Thoracic aorta (tissue), 2 donors: ENCODE results near the gene GUCA2A. TPM values are rescaled to one million over a fixed set of nuclear protein-coding genes. Genes with fewer than 3 reads are reported as not detected.

Experiments
- ATAC-seq: fragments of 150-250 bp; one replicate; pipeline ENCODE4 v1.8.0; 2017; ENCODE audit warnings: low read depth; ENCODE audit not compliant: insufficient number of reproducible peaks, low FRiP score
- DNase-seq: peaks from one replicate; pipeline ENCODE4 v3.0.0-alpha.2; 2020; ENCODE audit warnings: low spot score
- H3K27ac ChIP-seq, 2 donors: fragments of 200-600 bp; sonication (generic); 1 replicate in 1 of 2; 2 replicates in 1 of 2; pipeline ENCODE4 v1.5.1; 2016; ENCODE audit warnings: mild to moderate bottlenecking in 2 of 2, moderate library complexity in 2 of 2
- H3K27me3 ChIP-seq: fragments of 200-600 bp; sonication (generic); replicated peaks from 2 replicates; pipeline ENCODE4 v1.6.0; 2016; ENCODE audit warnings: mild to moderate bottlenecking; ENCODE audit not compliant: insufficient read depth
- H3K36me3 ChIP-seq: fragments of 200-600 bp; sonication (generic); one replicate; pipeline ENCODE4 v1.5.1; 2016
- H3K4me1 ChIP-seq, 2 donors: fragments of 200-600 bp; sonication (generic); 1 replicate in 1 of 2; 2 replicates in 1 of 2; pipeline versions ENCODE4 v1.5.1 to v1.6.0; 2016; ENCODE audit warnings: low read depth in 2 of 2, mild to moderate bottlenecking in 1 of 2; ENCODE audit not compliant: control insufficient read depth in 1 of 2
- H3K4me3 ChIP-seq: fragments of 200-600 bp; sonication (generic); 2 replicates; pipeline ENCODE4 v1.5.1; 2016; ENCODE audit warnings: mild to moderate bottlenecking
- H3K9me3 ChIP-seq: fragments of 200-600 bp; sonication (generic); 2 replicates; pipeline ENCODE4 v1.5.1; 2016
- CTCF ChIP-seq: fragments of 200-600 bp; sonication (generic); IDR thresholded peaks from one replicate; pipeline ENCODE4 v1.5.1; 2019; ENCODE audit warnings: antibody characterized with exemption
- total RNA-seq, 2 donors: library from RNA; depleted of rRNA; stranded (reverse); fragments of >200 nt; gene quantifications; one replicate each; pipeline versions ENCODE4 v1.1.0 to v1.2.3, GENCODE V29; 2016

GUCA2A gene
- total RNA-seq, 2 donors from 2014 or later, result not detected

GRCh38 chr1:42138586-42138985, 26.0 kb downstream of the GUCA2A start:
- TF ChIP-seq CTCF, result no peak
- no peak overlapping the region for H3K27ac ChIP-seq
- DNase-seq, result no peak
- H3K4me1 ChIP-seq, result no peaks in the 10 kb centered on the region
- no peaks in the 10 kb centered on the region for H3K36me3 ChIP-seq
- no peak for ATAC-seq
- H3K9me3 ChIP-seq, result no peaks in the 10 kb centered on the region
- no peak overlapping the region for H3K4me3 ChIP-seq
- no peaks in the 10 kb centered on the region for H3K27me3 ChIP-seq

- ATAC-seq, result no peak
- DNase-seq, result no peak
- Histone ChIP-seq H3K27me3 (no peaks in the 10 kb centered on the region), H3K4me3 (no peak overlapping the region), H3K36me3 (no peaks in the 10 kb centered on the region), H3K9me3 (no peaks in the 10 kb centered on the region), H3K4me1 (no peaks in the 10 kb centered on the region), H3K27ac (no peak overlapping the region)
- no peak for TF ChIP-seq CTCF
Measured at GRCh38 chr1:42137766-42138165, 26.8 kb downstream of the GUCA2A start.

- Histone ChIP-seq H3K9me3 (no peaks in the 10 kb centered on the region), H3K27ac (no peak overlapping the region), H3K36me3 (no peaks in the 10 kb centered on the region), H3K4me1 (no peaks in the 10 kb centered on the region), H3K4me3 (no peak overlapping the region), H3K27me3 (no peaks in the 10 kb centered on the region)
- TF ChIP-seq CTCF, result no peak
- ATAC-seq (no peak), DNase-seq (no peak)
Measured at GRCh38 chr1:42136466-42136865, 28.1 kb downstream of the GUCA2A start.

GRCh38 chr1:42135426-42135825, 29.1 kb downstream of the GUCA2A start:
- no peak overlapping the region for H3K27ac ChIP-seq
- no peaks in the 10 kb centered on the region for H3K36me3 ChIP-seq
- no peak for TF ChIP-seq CTCF
- no peak overlapping the region for H3K4me3 ChIP-seq
- ATAC-seq (no peak), DNase-seq (no peak)
- H3K4me1 ChIP-seq, result no peaks in the 10 kb centered on the region
- no peaks in the 10 kb centered on the region for H3K9me3 ChIP-seq
- H3K27me3 ChIP-seq, result no peaks in the 10 kb centered on the region

- H3K4me1 ChIP-seq, result no peaks in the 10 kb centered on the region
- no peaks in the 10 kb centered on the region for H3K27me3 ChIP-seq
- DNase-seq (no peak), ATAC-seq (no peak)
- no peaks in the 10 kb centered on the region for H3K36me3 ChIP-seq
- no peak for TF ChIP-seq CTCF
- no peak overlapping the region for H3K4me3 ChIP-seq
- no peak overlapping the region for H3K27ac ChIP-seq
- H3K9me3 ChIP-seq, result no peaks in the 10 kb centered on the region
Measured at GRCh38 chr1:42133809-42134526, 30.6 kb downstream of the GUCA2A start.
